GM21528 (cell line): Measurements from ENCODE around the gene C9orf85.
"Not testable (repeated sequence)": the region's sequence is repeated elsewhere in the genome, so short reads cannot be mapped to it uniquely, and the experiment has no call there.

ENCODE experiments used
- ATAC-seq: cut with Tn5 transposase; IDR thresholded peaks from one replicate; pipeline ENCODE4 v1.9.1; 2021; ENCODE audit warnings: mild to moderate bottlenecking, moderate library complexity; ENCODE audit not compliant: unreplicated experiment, low FRiP score

The C9orf85 gene

GRCh38 chr9:71987471-71988371 is 76.3 kb downstream of the C9orf85 start:
- no peak for ATAC-seq

- ATAC-seq, result no peak
Measured at GRCh38 chr9:71990466-71990865, 79.0 kb downstream of the C9orf85 start.

GRCh38 chr9:72005451-72005850 is 94.0 kb downstream of the C9orf85 start:
- no peak for ATAC-seq

GRCh38 chr9:72006501-72006900 is 95.1 kb downstream of the C9orf85 start:
- no peak for ATAC-seq

GRCh38 chr9:72007726-72008125 is 96.3 kb downstream of the C9orf85 start:
- ATAC-seq, result not testable (repeated sequence)

- ATAC-seq, result no peak
Measured at GRCh38 chr9:72012646-72013045, 101.2 kb downstream of the C9orf85 start.

- ATAC-seq, result no peak
Measured at GRCh38 chr9:72013292-72013760, 101.9 kb downstream of the C9orf85 start.

- ATAC-seq, result no peak
Measured at GRCh38 chr9:72022841-72023240, 111.4 kb downstream of the C9orf85 start.
